GM23338 (cell line): ENCODE results near the gene NAMPT. TPM values are rescaled to one million over a fixed set of nuclear protein-coding genes. Genes with fewer than 3 reads are reported as not detected.

Experiments
- ATAC-seq: fragments of 200-7000 bp; cut with Tn5 transposase; 3 replicates; pipeline ENCODE4 v1.9.1; 2020
- DNase-seq: peaks from one replicate; pipeline ENCODE4 v3.0.0-alpha.2; 2015; ENCODE audit warnings: low spot score
- H2AFZ ChIP-seq: fragments of 200-600 bp; sonication (generic); 2 replicates; pipeline ENCODE4 v1.8.0; 2016; ENCODE audit warnings: antibody characterized with exemption, mild to moderate bottlenecking, moderate library complexity
- H3F3A ChIP-seq: fragments of 200-600 bp; sonication (generic); replicated peaks from 2 replicates; pipeline ENCODE4 v1.8.0; 2017; ENCODE audit warnings: antibody characterized with exemption, mixed run types, low read depth
- H3K27ac ChIP-seq: fragments of 200-600 bp; sonication (generic); 2 replicates; pipeline ENCODE4 v1.6.1; 2016; ENCODE audit warnings: low read depth
- H3K27me3 ChIP-seq: fragments of 200-600 bp; sonication (generic); 2 replicates; pipeline ENCODE4 v1.8.0; 2016; ENCODE audit warnings: mild to moderate bottlenecking, mixed run types, moderate library complexity; ENCODE audit not compliant: insufficient read depth
- H3K36me3 ChIP-seq: fragments of 200-600 bp; sonication (generic); 2 replicates; pipeline ENCODE4 v1.8.0; 2016; ENCODE audit warnings: mild to moderate bottlenecking; ENCODE audit not compliant: insufficient read depth
- H3K4me1 ChIP-seq: fragments of 200-600 bp; sonication (generic); 2 replicates; pipeline ENCODE4 v1.8.0; 2016; ENCODE audit warnings: mild to moderate bottlenecking, moderate library complexity; ENCODE audit not compliant: insufficient read depth
- H3K4me2 ChIP-seq: fragments of 200-600 bp; sonication (generic); 2 replicates; pipeline ENCODE4 v1.7.1; 2017; ENCODE audit warnings: mixed run types
- H3K4me3 ChIP-seq: fragments of 200-600 bp; sonication (generic); 2 replicates; pipeline ENCODE4 v1.6.1; 2016; ENCODE audit warnings: mixed run types
- H3K79me2 ChIP-seq: fragments of 200-600 bp; sonication (generic); replicated peaks from 2 replicates; pipeline ENCODE4 v1.8.0; 2017; ENCODE audit warnings: mild to moderate bottlenecking; ENCODE audit not compliant: insufficient read depth
- H3K9me2 ChIP-seq: fragments of 200-600 bp; sonication (generic); 2 replicates; pipeline ENCODE4 v1.8.0; 2017; ENCODE audit not compliant: insufficient read depth
- H4K20me1 ChIP-seq: fragments of 200-600 bp; sonication (generic); replicated peaks from 2 replicates; pipeline ENCODE4 v1.8.0; 2017; ENCODE audit warnings: mild to moderate bottlenecking; ENCODE audit not compliant: insufficient read depth
- H3K27ac Mint-ChIP-seq: 2 replicates; pipeline ENCODE4 v1.8.0; 2020; ENCODE audit warnings: inconsistent platforms, mild to moderate bottlenecking, moderate library complexity, mixed read lengths
- H3K27me3 Mint-ChIP-seq: 3 replicates; pipeline ENCODE4 v1.8.0; 2022; ENCODE audit warnings: low read depth, mild to moderate bottlenecking, moderate library complexity, mixed read lengths, inconsistent platforms; ENCODE audit not compliant: insufficient read depth, poor library complexity
- H3K36me3 Mint-ChIP-seq: 3 replicates; pipeline ENCODE4 v1.8.0; 2021; ENCODE audit warnings: low read depth, mild to moderate bottlenecking, inconsistent platforms, moderate library complexity, mixed read lengths
- H3K4me1 Mint-ChIP-seq: 3 replicates; pipeline ENCODE4 v1.8.0; 2020; ENCODE audit warnings: mild to moderate bottlenecking, inconsistent platforms, mixed read lengths
- H3K4me3 Mint-ChIP-seq: 3 replicates; pipeline ENCODE4 v1.8.0; 2021; ENCODE audit warnings: moderate library complexity, mild to moderate bottlenecking, inconsistent platforms, mixed read lengths
- H3K9me3 Mint-ChIP-seq: 3 replicates; pipeline ENCODE4 v1.8.0; 2020; ENCODE audit warnings: moderate library complexity, mild to moderate bottlenecking, inconsistent platforms, mixed read lengths
- CREB1 ChIP-seq: fragments of 250-450 bp; sonication (Bioruptor Pico); IDR thresholded peaks from 2 replicates; pipeline ENCODE4 v1.5.0; 2020; ENCODE audit warnings: low read depth, mild to moderate bottlenecking, moderate library complexity
- CTCF ChIP-seq, 2 experiments: fragments of 200-600 bp in 1 of 2; sonication (generic) in 1 of 2; conservative IDR thresholded peaks; 2 replicates each; pipeline versions ENCODE4 v1.5.1 to v1.6.1; 2016 to 2017; ENCODE audit warnings: antibody characterized with exemption in 2 of 2, low read depth in 2 of 2, mild to moderate bottlenecking in 2 of 2, moderate library complexity in 1 of 2
- EZH2 ChIP-seq: fragments of 200-600 bp; sonication (generic); IDR thresholded peaks from one replicate; pipeline ENCODE4 v1.8.0; 2017; ENCODE audit warnings: antibody characterized with exemption, mild to moderate bottlenecking, low read depth; ENCODE audit not compliant: unreplicated experiment
- EZH2phosphoT487 ChIP-seq: fragments of 200-600 bp; sonication (generic); IDR thresholded peaks from one replicate; pipeline ENCODE4 v1.8.1; 2018; ENCODE audit warnings: antibody characterized with exemption; ENCODE audit not compliant: unreplicated experiment
- JUNB ChIP-seq: IDR thresholded peaks from one replicate; pipeline ENCODE4 v1.6.1; 2016; ENCODE audit warnings: antibody characterized with exemption; ENCODE audit not compliant: unreplicated experiment
- NANOG ChIP-seq: IDR thresholded peaks from 2 replicates; pipeline ENCODE4 v1.6.1; 2016; ENCODE audit warnings: antibody characterized with exemption, borderline replicate concordance
- POLR2AphosphoS5 ChIP-seq: IDR thresholded peaks from 2 replicates; pipeline ENCODE4 v1.6.1; 2016; ENCODE audit warnings: antibody characterized with exemption, low read depth
- REST ChIP-seq: IDR thresholded peaks from one replicate; pipeline ENCODE4 v1.6.1; 2018; ENCODE audit warnings: antibody characterized with exemption; ENCODE audit not compliant: unreplicated experiment
- STAT1 ChIP-seq: IDR thresholded peaks from one replicate; pipeline ENCODE4 v1.6.1; 2016; ENCODE audit warnings: antibody characterized with exemption; ENCODE audit not compliant: unreplicated experiment
- ZNF114 ChIP-seq: fragments of 250-450 bp; sonication (Bioruptor Pico); IDR thresholded peaks from 2 replicates; pipeline ENCODE4 v1.5.0; 2020; ENCODE audit warnings: mild to moderate bottlenecking, moderate library complexity
- ZNF331 ChIP-seq: fragments of 250-450 bp; sonication (Bioruptor Pico); IDR thresholded peaks from 2 replicates; pipeline ENCODE4 v1.5.0; 2020; ENCODE audit warnings: low read depth, mild to moderate bottlenecking, moderate library complexity
- polyA plus RNA-seq: library from polyadenylated mRNA; unstranded; fragments of >200 nt; fragmentation: Nextera tagmentation; extraction: Ambion mirVana; gene quantifications from 2 replicates; pipeline ENCODE4 v1.2.1, GENCODE V29; 2016
- total RNA-seq: library from RNA; depleted of rRNA; stranded (reverse); fragments of >200 nt; shearing (Covaris generic); gene quantifications from 2 replicates; pipeline ENCODE4 v1.2.3, GENCODE V29; 2014
- TF ChIP-seq, protein P1 (sequence below): fragments of 250-450 bp; sonication (Bioruptor Pico); IDR thresholded peaks from 2 replicates; pipeline ENCODE4 v1.5.0; 2020; ENCODE audit warnings: mild to moderate bottlenecking, moderate library complexity
- TF ChIP-seq, protein P2 (sequence below): IDR thresholded peaks from 2 replicates; pipeline ENCODE4 v1.6.1; 2016; ENCODE audit warnings: antibody characterized with exemption

The NAMPT gene
- total and polyA plus RNA-seq, 2 experiments from 2014 or later = 37.9 to 73.9 TPM

GRCh38 chr7:106289848-106290247 lies 5.1 kb upstream of the NAMPT start (continued):
- TF ChIP-seq ZNF114 (CRISPR knock-in tag) = no peak
- TF ChIP-seq NANOG = no peak
- no peak for TF ChIP-seq STAT1

- H3K36me3 ChIP-seq = no peaks in the 10 kb centered on the region
- Mint-ChIP-seq H3K27me3 (peaks cover 8% of the 10 kb centered on the region), H3K27ac (no peak overlapping the region), H3K9me3 (0 out of 3 replicates have a peak, but pooled peaks cover 5% of the 10 kb centered on the region), H3K4me3 (no peak overlapping the region), H3K36me3 (no peaks in the 10 kb centered on the region), H3K4me1 (peaks cover 6% of the 10 kb centered on the region)
- H3K4me2 ChIP-seq = no peak overlapping the region
- no peak overlapping the region for H3K4me3 ChIP-seq
- H4K20me1 ChIP-seq = peaks cover 2% of the 10 kb centered on the region; the same call in 1 of the 2 replicates
- peaks cover 4% of the 10 kb centered on the region for H3F3A ChIP-seq
- ATAC-seq = no peak
- no peak for DNase-seq
- TF ChIP-seq EZH2 = no peak
- TF ChIP-seq JUNB = no peak
- TF ChIP-seq, protein P1, sequence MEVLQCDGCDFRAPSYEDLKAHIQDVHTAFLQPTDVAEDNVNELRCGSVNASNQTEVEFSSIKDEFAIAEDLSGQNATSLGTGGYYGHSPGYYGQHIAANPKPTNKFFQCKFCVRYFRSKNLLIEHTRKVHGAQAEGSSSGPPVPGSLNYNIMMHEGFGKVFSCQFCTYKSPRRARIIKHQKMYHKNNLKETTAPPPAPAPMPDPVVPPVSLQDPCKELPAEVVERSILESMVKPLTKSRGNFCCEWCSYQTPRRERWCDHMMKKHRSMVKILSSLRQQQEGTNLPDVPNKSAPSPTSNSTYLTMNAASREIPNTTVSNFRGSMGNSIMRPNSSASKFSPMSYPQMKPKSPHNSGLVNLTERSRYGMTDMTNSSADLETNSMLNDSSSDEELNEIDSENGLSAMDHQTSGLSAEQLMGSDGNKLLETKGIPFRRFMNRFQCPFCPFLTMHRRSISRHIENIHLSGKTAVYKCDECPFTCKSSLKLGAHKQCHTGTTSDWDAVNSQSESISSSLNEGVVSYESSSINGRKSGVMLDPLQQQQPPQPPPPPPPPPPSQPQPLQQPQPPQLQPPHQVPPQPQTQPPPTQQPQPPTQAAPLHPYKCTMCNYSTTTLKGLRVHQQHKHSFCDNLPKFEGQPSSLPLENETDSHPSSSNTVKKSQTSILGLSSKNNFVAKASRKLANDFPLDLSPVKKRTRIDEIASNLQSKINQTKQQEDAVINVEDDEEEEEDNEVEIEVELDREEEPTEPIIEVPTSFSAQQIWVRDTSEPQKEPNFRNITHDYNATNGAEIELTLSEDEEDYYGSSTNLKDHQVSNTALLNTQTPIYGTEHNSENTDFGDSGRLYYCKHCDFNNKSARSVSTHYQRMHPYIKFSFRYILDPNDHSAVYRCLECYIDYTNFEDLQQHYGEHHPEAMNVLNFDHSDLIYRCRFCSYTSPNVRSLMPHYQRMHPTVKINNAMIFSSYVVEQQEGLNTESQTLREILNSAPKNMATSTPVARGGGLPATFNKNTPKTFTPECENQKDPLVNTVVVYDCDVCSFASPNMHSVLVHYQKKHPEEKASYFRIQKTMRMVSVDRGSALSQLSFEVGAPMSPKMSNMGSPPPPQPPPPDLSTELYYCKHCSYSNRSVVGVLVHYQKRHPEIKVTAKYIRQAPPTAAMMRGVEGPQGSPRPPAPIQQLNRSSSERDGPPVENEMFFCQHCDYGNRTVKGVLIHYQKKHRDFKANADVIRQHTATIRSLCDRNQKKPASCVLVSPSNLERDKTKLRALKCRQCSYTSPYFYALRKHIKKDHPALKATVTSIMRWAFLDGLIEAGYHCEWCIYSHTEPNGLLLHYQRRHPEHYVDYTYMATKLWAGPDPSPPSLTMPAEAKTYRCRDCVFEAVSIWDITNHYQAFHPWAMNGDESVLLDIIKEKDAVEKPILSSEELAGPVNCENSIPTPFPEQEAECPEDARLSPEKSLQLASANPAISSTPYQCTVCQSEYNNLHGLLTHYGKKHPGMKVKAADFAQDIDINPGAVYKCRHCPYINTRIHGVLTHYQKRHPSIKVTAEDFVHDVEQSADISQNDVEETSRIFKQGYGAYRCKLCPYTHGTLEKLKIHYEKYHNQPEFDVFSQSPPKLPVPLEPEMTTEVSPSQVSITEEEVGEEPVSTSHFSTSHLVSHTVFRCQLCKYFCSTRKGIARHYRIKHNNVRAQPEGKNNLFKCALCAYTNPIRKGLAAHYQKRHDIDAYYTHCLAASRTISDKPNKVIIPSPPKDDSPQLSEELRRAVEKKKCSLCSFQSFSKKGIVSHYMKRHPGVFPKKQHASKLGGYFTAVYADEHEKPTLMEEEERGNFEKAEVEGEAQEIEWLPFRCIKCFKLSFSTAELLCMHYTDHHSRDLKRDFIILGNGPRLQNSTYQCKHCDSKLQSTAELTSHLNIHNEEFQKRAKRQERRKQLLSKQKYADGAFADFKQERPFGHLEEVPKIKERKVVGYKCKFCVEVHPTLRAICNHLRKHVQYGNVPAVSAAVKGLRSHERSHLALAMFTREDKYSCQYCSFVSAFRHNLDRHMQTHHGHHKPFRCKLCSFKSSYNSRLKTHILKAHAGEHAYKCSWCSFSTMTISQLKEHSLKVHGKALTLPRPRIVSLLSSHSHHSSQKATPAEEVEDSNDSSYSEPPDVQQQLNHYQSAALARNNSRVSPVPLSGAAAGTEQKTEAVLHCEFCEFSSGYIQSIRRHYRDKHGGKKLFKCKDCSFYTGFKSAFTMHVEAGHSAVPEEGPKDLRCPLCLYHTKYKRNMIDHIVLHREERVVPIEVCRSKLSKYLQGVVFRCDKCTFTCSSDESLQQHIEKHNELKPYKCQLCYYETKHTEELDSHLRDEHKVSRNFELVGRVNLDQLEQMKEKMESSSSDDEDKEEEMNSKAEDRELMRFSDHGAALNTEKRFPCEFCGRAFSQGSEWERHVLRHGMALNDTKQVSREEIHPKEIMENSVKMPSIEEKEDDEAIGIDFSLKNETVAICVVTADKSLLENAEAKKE (CRISPR knock-in tag) = no peak
- TF ChIP-seq, protein P2, sequence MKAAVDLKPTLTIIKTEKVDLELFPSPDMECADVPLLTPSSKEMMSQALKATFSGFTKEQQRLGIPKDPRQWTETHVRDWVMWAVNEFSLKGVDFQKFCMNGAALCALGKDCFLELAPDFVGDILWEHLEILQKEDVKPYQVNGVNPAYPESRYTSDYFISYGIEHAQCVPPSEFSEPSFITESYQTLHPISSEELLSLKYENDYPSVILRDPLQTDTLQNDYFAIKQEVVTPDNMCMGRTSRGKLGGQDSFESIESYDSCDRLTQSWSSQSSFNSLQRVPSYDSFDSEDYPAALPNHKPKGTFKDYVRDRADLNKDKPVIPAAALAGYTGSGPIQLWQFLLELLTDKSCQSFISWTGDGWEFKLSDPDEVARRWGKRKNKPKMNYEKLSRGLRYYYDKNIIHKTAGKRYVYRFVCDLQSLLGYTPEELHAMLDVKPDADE = no peak
- TF ChIP-seq ZNF114 (CRISPR knock-in tag) = no peak
- TF ChIP-seq STAT1 = no peak
- TF ChIP-seq CTCF (conservative IDR thresholded peaks at IDR 0.05; ENCODE audit: low read depth in 2 of 2) = no peak
- TF ChIP-seq EZH2phosphoT487 = no peak
- TF ChIP-seq ZNF331 (CRISPR knock-in tag) = no peak
- no peak for TF ChIP-seq POLR2AphosphoS5
- TF ChIP-seq NANOG = no peak
- no peak for TF ChIP-seq CREB1 (CRISPR knock-in tag)
- TF ChIP-seq REST = no peak
- H3K79me2 ChIP-seq = peaks cover 8% of the 10 kb centered on the region
- no peak overlapping the region for H3K27ac ChIP-seq
- no peak overlapping the region; the same call in 1 of the 2 replicates for H2AFZ ChIP-seq
- H3K9me2 ChIP-seq = no peaks in the 10 kb centered on the region
- H3K4me1 ChIP-seq = peaks cover 4% of the 10 kb centered on the region
- H3K27me3 ChIP-seq = no peaks in the 10 kb centered on the region
Observed at GRCh38 chr7:106288263-106288662, 3.5 kb upstream of the NAMPT start.
